Panc1 (cell line): ENCODE results near the gene ALPL. TPM values are rescaled to one million over a fixed set of nuclear protein-coding genes. Genes with fewer than 3 reads are reported as not detected.

Experiments
- ATAC-seq: fragments of 200-7000 bp; cut with Tn5 transposase; 2 replicates; pipeline ENCODE4 v1.9.1; 2020; ENCODE audit warnings: mild to moderate bottlenecking, moderate library complexity
- BruUV-seq: library from RNA; stranded (reverse); fragments of 400-500 nt; replicated peaks from 2 replicates; lab custom pipeline; 2021; lab: Mats Ljungman, UMichigan
- CTCF ChIA-PET: fragments of 300-600 bp; sonication (Branson Sonifier 250); formaldehyde crosslinking; loops from one replicate; lab custom pipeline; 2022; ENCODE audit warnings: antibody characterized with exemption; lab: Charles Lee
- POLR2A ChIA-PET: fragments of 300-600 bp; sonication (Branson Sonifier 250); formaldehyde crosslinking; loops from one replicate; lab custom pipeline; 2022; ENCODE audit warnings: antibody characterized with exemption; lab: Charles Lee
- DNase-seq: peaks from one replicate; pipeline ENCODE4 v3.0.0-alpha.2; 2010; ENCODE audit warnings: low read depth, low spot score
- H3K27ac ChIP-seq: 2 replicates; pipeline ENCODE4 v1.5.1; 2011; ENCODE audit warnings: mild to moderate bottlenecking, low read length, inconsistent platforms
- H3K27me3 ChIP-seq: fragments of 200-500 bp; sonication (Bioruptor generic); 2 replicates; pipeline ENCODE4 v1.6.0; 2014; ENCODE audit warnings: low read length, inconsistent platforms; ENCODE audit not compliant: control insufficient read depth, insufficient read depth
- H3K36me3 ChIP-seq: fragments of 200-500 bp; sonication (Bioruptor generic); 2 replicates; pipeline ENCODE4 v1.5.1; 2014; ENCODE audit warnings: inconsistent platforms, mild to moderate bottlenecking, low read length, moderate library complexity; ENCODE audit not compliant: control insufficient read depth, insufficient read depth
- H3K4me1 ChIP-seq: 2 replicates; pipeline ENCODE4 v1.5.1; 2011; ENCODE audit warnings: inconsistent platforms, mild to moderate bottlenecking, low read length, moderate library complexity; ENCODE audit not compliant: control insufficient read depth, insufficient read depth
- H3K4me3 ChIP-seq, 2 experiments: 2 replicates each; pipeline ENCODE4 v1.5.1; 2011 to 2012; ENCODE audit warnings: low read depth in 2 of 2, low read length in 2 of 2, mild to moderate bottlenecking in 2 of 2, inconsistent platforms in 1 of 2, moderate library complexity in 1 of 2
- H3K9me3 ChIP-seq: fragments of 200-500 bp; sonication (Bioruptor generic); 2 replicates; pipeline ENCODE4 v1.5.1; 2014; ENCODE audit warnings: low read depth, mild to moderate bottlenecking, inconsistent platforms, low read length, moderate library complexity; ENCODE audit not compliant: control insufficient read depth, insufficient read depth
- CTCF ChIP-seq: fragments of 450-650 bp; IDR thresholded peaks from 2 replicates; pipeline ENCODE4 v1.5.1; 2017; ENCODE audit warnings: mild to moderate bottlenecking
- POLR2AphosphoS5 ChIP-seq: IDR thresholded peaks from 2 replicates; pipeline ENCODE4 v1.6.1; 2012; ENCODE audit warnings: mild to moderate bottlenecking, low read depth, low read length, moderate library complexity
- REST ChIP-seq, 2 experiments: IDR thresholded peaks; 2 replicates each; pipeline ENCODE4 v1.6.1; 2011 to 2012; ENCODE audit warnings: low read depth in 2 of 2, control low read depth in 1 of 2, low read length in 1 of 2, mild to moderate bottlenecking in 1 of 2, moderate library complexity in 1 of 2; ENCODE audit not compliant: insufficient read depth in 1 of 2
- SIN3A ChIP-seq: IDR thresholded peaks from 2 replicates; pipeline ENCODE4 v1.6.1; 2012; ENCODE audit warnings: low read depth, mild to moderate bottlenecking, low read length, moderate library complexity, borderline replicate concordance; ENCODE audit not compliant: insufficient read depth
- TCF7L2 ChIP-seq: IDR thresholded peaks from 2 replicates; pipeline ENCODE4 v1.6.1; 2011; ENCODE audit warnings: mild to moderate bottlenecking, low read depth, low read length, inconsistent platforms
- in situ Hi-C: cut with HindIII; loops from 2 replicates; pipeline ENCODE4 v1.10.0; 2016; ENCODE audit warnings: low sequenced_read_pairs, low pct_unique_long_range_greater_than_20kb
- intact Hi-C: fragments of 100-400 bp; cut with micrococcal nuclease; formaldehyde crosslinking; loops from one replicate; pipeline ENCODE4 v1.10.0; 2022; ENCODE audit not compliant: unreplicated experiment
- total RNA-seq: library from RNA; stranded (reverse); gene quantifications from one replicate; pipeline ENCODE4 v1.2.1, GENCODE V29; 2021; ENCODE audit not compliant: unreplicated experiment

Gene ALPL
- total RNA-seq, 1 experiment from 2014 or later: 0.82 TPM

GRCh38 chr1:21607549-21608529 is 98.6 kb downstream of the ALPL start:
- no peaks in the 10 kb centered on the region for H3K4me1 ChIP-seq
- CTCF ChIA-PET: interaction anchor here (0.5 kb wide), 1 partner anchor 337 kb away, joined by 3 read pairs; no protein-coding TSS in a partner anchor
- TF ChIP-seq TCF7L2: no peak
- TF ChIP-seq POLR2AphosphoS5: no peak
- TF ChIP-seq CTCF: no peak
- TF ChIP-seq SIN3A: no peak
- TF ChIP-seq REST (IDR thresholded peaks at IDR 0.05; ENCODE audit: insufficient read depth in 1 of 2, low read depth in 2 of 2, low read length in 1 of 2): no peak
- H3K27ac ChIP-seq: no peak overlapping the region
- POLR2A ChIA-PET: no interaction called here
- in situ Hi-C loops: no loop called here
- H3K4me3 ChIP-seq: no peak overlapping the region
- intact Hi-C loops: no loop called here
- H3K27me3 ChIP-seq: no peaks in the 10 kb centered on the region
- BruUV-seq: no TSS peak
- DNase-seq: no peak
- no peaks in the 10 kb centered on the region for H3K36me3 ChIP-seq
- no peaks in the 10 kb centered on the region for H3K9me3 ChIP-seq
- peak; percentile 81 for ATAC-seq

- no peak for ATAC-seq
- no TSS peak for BruUV-seq
Measured at GRCh38 chr1:21608798-21609197, 99.6 kb downstream of the ALPL start.

More at GRCh38 chr1:21608798-21609197, 99.6 kb downstream of the ALPL start:
- no peak for DNase-seq
- Histone ChIP-seq H3K27me3 (no peaks in the 10 kb centered on the region), H3K4me3 (no peak overlapping the region), H3K9me3 (no peaks in the 10 kb centered on the region), H3K36me3 (no peaks in the 10 kb centered on the region), H3K27ac (no peak overlapping the region), H3K4me1 (no peaks in the 10 kb centered on the region)
- TF ChIP-seq POLR2AphosphoS5 (no peak), TCF7L2 (no peak), CTCF (no peak), SIN3A (no peak), REST (IDR thresholded peaks at IDR 0.05; ENCODE audit: insufficient read depth in 1 of 2, low read depth in 2 of 2, low read length in 1 of 2) (no peak)
- ChIA-PET CTCF (no interaction called here), POLR2A (no interaction called here)
- intact Hi-C loops (no loop called here), in situ Hi-C loops (no loop called here)
